Hematopoietic multipotent progenitor cell treated with erythropoietin and hydrocortisone succinate and interleukin-3 and kit ligand, for 8 days (in vitro differentiated cells): Measurements from ENCODE around the gene SNX30.

ENCODE experiments used
- DNase-seq: peaks from one replicate; pipeline ENCODE4 v3.0.0-alpha.2; 2015

The SNX30 gene

GRCh38 chr9:112890106-112891081 lies 139.8 kb downstream of the SNX30 start, which contains the start of gene SLC46A2:
SLC46A2 (minus strand) TSS chr9:112890876; CDS start chr9:112890681, 195 bp downstream.
- no peak for DNase-seq

GRCh38 chr9:112891521-112891920 lies 141.0 kb downstream of the SNX30 start:
- DNase-seq: no peak

- DNase-seq: no peak
These were observed 142.4 kb downstream of the SNX30 start for GRCh38 chr9:112892981-112893380.

GRCh38 chr9:112894041-112894440 lies 143.5 kb downstream of the SNX30 start:
- DNase-seq: no peak

GRCh38 chr9:112894699-112895098 lies 144.1 kb downstream of the SNX30 start:
- no peak for DNase-seq

GRCh38 chr9:112896131-112896530 lies 145.6 kb downstream of the SNX30 start:
- DNase-seq: no peak

- no peak for DNase-seq
These were observed 148.3 kb downstream of the SNX30 start for GRCh38 chr9:112898872-112899311.

- DNase-seq: no peak
These were observed 149.9 kb downstream of the SNX30 start for GRCh38 chr9:112900488-112900887.

GRCh38 chr9:112900901-112901300 lies 150.3 kb downstream of the SNX30 start:
- no peak for DNase-seq

GRCh38 chr9:112905084-112905483 lies 154.5 kb downstream of the SNX30 start:
- no peak for DNase-seq

GRCh38 chr9:112911736-112912135 lies 161.2 kb downstream of the SNX30 start:
- DNase-seq: no peak

- no peak for DNase-seq
These were observed 162.1 kb downstream of the SNX30 start for GRCh38 chr9:112912636-112913035.

- no peak for DNase-seq
These were observed 162.8 kb downstream of the SNX30 start for GRCh38 chr9:112913326-112913725.

- DNase-seq: no peak
These were observed 164.0 kb downstream of the SNX30 start for GRCh38 chr9:112914524-112914923.

- DNase-seq: no peak
These were observed 166.8 kb downstream of the SNX30 start for GRCh38 chr9:112917047-112917986.

GRCh38 chr9:112917987-112918362 lies 167.4 kb downstream of the SNX30 start:
- DNase-seq: no peak

- DNase-seq: peak; percentile 44
These were observed 171.0 kb downstream of the SNX30 start for GRCh38 chr9:112921549-112921948.
